Common myeloid progenitor, CD34-positive (primary cell): ENCODE data around the gene PPP2R1B.

Experiments
- CTCF ChIA-PET: fragments of 350-600 bp; sonication (Branson Sonifier 250); formaldehyde crosslinking; loops from one replicate; lab custom pipeline; 2021; ENCODE audit warnings: antibody characterized with exemption; lab: Charles Lee
- POLR2A ChIA-PET: fragments of 350-600 bp; sonication (Branson Sonifier 250); formaldehyde crosslinking; loops from one replicate; lab custom pipeline; 2021; ENCODE audit warnings: antibody characterized with exemption; lab: Charles Lee
- DNase-seq, 3 donors: peaks; one replicate each; pipeline versions ENCODE4 v3.0.0 to v3.0.0-alpha.2; 2013
- H3K27ac ChIP-seq, 2 experiments: 1 replicate in 1 of 2; 2 replicates in 1 of 2; pipeline ENCODE4 v1.7.0; 2013; ENCODE audit warnings: inconsistent platforms in 2 of 2, low read length in 2 of 2, mild to moderate bottlenecking in 2 of 2, low read depth in 1 of 2, moderate library complexity in 1 of 2; ENCODE audit not compliant: severe bottlenecking in 2 of 2, insufficient read depth in 1 of 2, poor library complexity in 1 of 2
- H3K27me3 ChIP-seq, 5 experiments: replicated peaks in 2 of 5; 1 replicate in 3 of 5; 2 replicates in 2 of 5; pipeline versions ENCODE4 v1.6.1 to v1.7.0; 2013; ENCODE audit warnings: low read length in 4 of 5, mild to moderate bottlenecking in 2 of 5, moderate library complexity in 2 of 5, inconsistent platforms in 1 of 5; ENCODE audit not compliant: insufficient read depth in 5 of 5, control insufficient read depth in 4 of 5
- H3K36me3 ChIP-seq, 4 experiments: 1 replicate in 2 of 4; 2 replicates in 2 of 4; pipeline versions ENCODE4 v1.6.1 to v1.7.0; 2013; ENCODE audit warnings: low read length in 3 of 4, control low read depth in 1 of 4, mild to moderate bottlenecking in 1 of 4; ENCODE audit not compliant: control insufficient read depth in 4 of 4, insufficient read depth in 4 of 4
- H3K4me1 ChIP-seq, 4 experiments: 1 replicate in 3 of 4; 2 replicates in 1 of 4; pipeline versions ENCODE4 v1.6.1 to v1.7.1; 2013; ENCODE audit warnings: low read length in 3 of 4, mild to moderate bottlenecking in 3 of 4, control low read depth in 1 of 4, inconsistent platforms in 1 of 4, moderate library complexity in 1 of 4; ENCODE audit not compliant: control insufficient read depth in 4 of 4, insufficient read depth in 4 of 4; ENCODE audit errors: control extremely low read depth in 1 of 4
- H3K4me3 ChIP-seq, 7 experiments: 1 replicate in 4 of 7; 2 replicates in 3 of 7; pipeline versions ENCODE4 v1.5.1 to v1.7.0; 2013; ENCODE audit warnings: mild to moderate bottlenecking in 7 of 7, low read length in 6 of 7, moderate library complexity in 6 of 7, inconsistent platforms in 2 of 7, low read depth in 2 of 7, control low read depth in 1 of 7; ENCODE audit not compliant: insufficient read depth in 4 of 7, control insufficient read depth in 1 of 7; ENCODE audit errors: extremely low read depth in 1 of 7
- H3K9me3 ChIP-seq, 5 experiments: 1 replicate in 4 of 5; 2 replicates in 1 of 5; pipeline versions ENCODE4 v1.6.1 to v1.7.1; 2013; ENCODE audit warnings: low read length in 4 of 5, mild to moderate bottlenecking in 2 of 5, inconsistent platforms in 1 of 5, low read depth in 1 of 5, moderate library complexity in 1 of 5; ENCODE audit not compliant: control insufficient read depth in 4 of 5, insufficient read depth in 2 of 5; ENCODE audit errors: control extremely low read depth in 1 of 5
- WGBS: methylation state at CpG from one replicate; pipeline ENCODE4 v1.1.5; 2013; ENCODE audit not compliant: insufficient coverage; 5-methylcytosine and 5-hydroxymethylcytosine counted together

PPP2R1B gene

GRCh38 chr11:111730871-111731591, 35.2 kb downstream of the PPP2R1B start:
- no peak overlapping the region for H3K27ac ChIP-seq
- 96% methylated on average over 20 of the region's 22 CpGs for WGBS
- no peak for DNase-seq
- CTCF ChIA-PET, result no interaction called here
- POLR2A ChIA-PET, result no interaction called here
- H3K36me3 ChIP-seq, result peaks cover 2 to 17% (median 16%) of the 10 kb centered on the region in 4 experiments
- no peaks in the 10 kb centered on the region for H3K27me3 ChIP-seq
- no peaks in the 10 kb centered on the region for H3K9me3 ChIP-seq
- H3K4me3 ChIP-seq, result no peak overlapping the region
- H3K4me1 ChIP-seq, result no peaks in the 10 kb centered on the region

- CTCF ChIA-PET, result interaction anchor here (1.0 to 1.1 kb wide), 3 partner anchors 8 to 33 kb away, joined by 3 read pairs; no protein-coding TSS in a partner anchor
- no peaks in the 10 kb centered on the region for H3K4me1 ChIP-seq
Observed at GRCh38 chr11:111729831-111730311, 36.3 kb downstream of the PPP2R1B start.

GRCh38 chr11:111729071-111729830, 36.9 kb downstream of the PPP2R1B start:
- Histone ChIP-seq H3K27me3 (no peaks in the 10 kb centered on the region), H3K27ac (no peak overlapping the region), H3K4me3 (no peak overlapping the region), H3K4me1 (no peaks in the 10 kb centered on the region), H3K36me3 (peaks cover 5 to 33% (median 28%) of the 10 kb centered on the region in 4 experiments), H3K9me3 (no peaks in the 10 kb centered on the region)
- no peak for DNase-seq
- ChIA-PET POLR2A (no interaction called here), CTCF (interaction anchor here (0.8 to 1.1 kb wide), 4 partner anchors 8 to 49 kb away, joined by 3 read pairs; no protein-coding TSS in a partner anchor)
- WGBS, result 97% methylated on average over 5 of the region's 10 CpGs

More at GRCh38 chr11:111729831-111730311, 36.3 kb downstream of the PPP2R1B start:
- H3K4me3 ChIP-seq, result no peak overlapping the region
- DNase-seq, result no peak
- POLR2A ChIA-PET, result no interaction called here
- H3K36me3 ChIP-seq, result peaks cover 4 to 27% (median 22%) of the 10 kb centered on the region in 4 experiments
- H3K27ac ChIP-seq, result no peak overlapping the region
- H3K9me3 ChIP-seq, result no peaks in the 10 kb centered on the region
- H3K27me3 ChIP-seq, result no peaks in the 10 kb centered on the region
- no CpG with 5 or more reads among the region's 9 CpGs for WGBS

- Histone ChIP-seq H3K36me3 (peaks cover 12 to 51% (median 44%) of the 10 kb centered on the region in 4 experiments), H3K4me1 (no peaks in the 10 kb centered on the region), H3K27ac (no peak overlapping the region), H3K27me3 (no peaks in the 10 kb centered on the region), H3K9me3 (no peaks in the 10 kb centered on the region), H3K4me3 (no peak overlapping the region)
- 97% methylated on average over 3 of the region's 7 CpGs for WGBS
- DNase-seq, result no peak
- ChIA-PET POLR2A (no interaction called here), CTCF (no interaction called here)
Observed at GRCh38 chr11:111727431-111727830, 38.8 kb downstream of the PPP2R1B start.

GRCh38 chr11:111726301-111726713, 39.9 kb downstream of the PPP2R1B start:
- H3K27ac ChIP-seq, result no peak overlapping the region
- POLR2A ChIA-PET, result no interaction called here
- H3K36me3 ChIP-seq, result peaks cover 12 to 62% (median 54%) of the 10 kb centered on the region in 4 experiments

GRCh38 chr11:111725621-111726020, 40.6 kb downstream of the PPP2R1B start:
- DNase-seq, result no peak
- no peak overlapping the region for H3K4me3 ChIP-seq
- no peaks in the 10 kb centered on the region for H3K27me3 ChIP-seq
- H3K27ac ChIP-seq, result no peak overlapping the region
- H3K4me1 ChIP-seq, result no peaks in the 10 kb centered on the region
- 99% methylated on average over 9 of the region's 10 CpGs for WGBS
- ChIA-PET CTCF (interaction anchor here (2.2 kb wide), 1 partner anchor 34 kb away, joined by 6 read pairs; no protein-coding TSS in a partner anchor), POLR2A (no interaction called here)
- H3K9me3 ChIP-seq, result no peaks in the 10 kb centered on the region
- peaks cover 16 to 69% (median 61%) of the 10 kb centered on the region in 4 experiments for H3K36me3 ChIP-seq

More at GRCh38 chr11:111726301-111726713, 39.9 kb downstream of the PPP2R1B start:
- no peaks in the 10 kb centered on the region for H3K4me1 ChIP-seq
- DNase-seq, result no peak
- no peaks in the 10 kb centered on the region for H3K9me3 ChIP-seq
- CTCF ChIA-PET, result interaction anchor here (2.2 kb wide), 1 partner anchor 34 kb away, joined by 6 read pairs; no protein-coding TSS in a partner anchor
- WGBS, result 97% methylated on average over 9 of the region's 9 CpGs
- no peaks in the 10 kb centered on the region for H3K27me3 ChIP-seq
- no peak overlapping the region for H3K4me3 ChIP-seq
